ENCODE results near the gene UBE2E1.

GRCh38 chr3:23923786-23924185 is 118.0 kb downstream of the UBE2E1 start:
- no peak for TF ChIP-seq CTCF (IDR thresholded peaks at IDR 0.05 in 8 of 11, conservative IDR thresholded peaks at IDR 0.05 in 3 of 11)
- no peak for TF ChIP-seq POLR2AphosphoS5 (IDR thresholded peaks at IDR 0.05)
- no peak for TF ChIP-seq POLR2A (IDR thresholded peaks at IDR 0.05)
